GM12891 (cell line): ENCODE data around the gene GPR39.

Experiments used
- POLR2A ChIP-seq: IDR thresholded peaks from 2 replicates; pipeline ENCODE4 v1.6.1; 2011; ENCODE audit warnings: low read depth, low read length, control low read depth
- TAF1 ChIP-seq: IDR thresholded peaks from 2 replicates; pipeline ENCODE4 v1.6.1; 2011; ENCODE audit warnings: low read depth, low read length, control low read depth

GRCh38 chr2:132373391-132374135 is 43.0 kb upstream of the GPR39 start:
- no peak for TF ChIP-seq TAF1
- TF ChIP-seq POLR2A = no peak
